ENCODE measurements around the gene CKAP5. TPM values are rescaled to one million over a fixed set of nuclear protein-coding genes. Genes with fewer than 3 reads are reported as not detected.

CKAP5 gene
- polyA plus RNA-seq, 5 donors = 62.4 to 138 (median 99.3) TPM

GRCh38 chr11:46778416-46778815, 67.7 kb downstream of the CKAP5 start:
- DNase-seq = no peak

GRCh38 chr11:46776878-46777277, 69.2 kb downstream of the CKAP5 start:
- no peak for DNase-seq

DNA sequence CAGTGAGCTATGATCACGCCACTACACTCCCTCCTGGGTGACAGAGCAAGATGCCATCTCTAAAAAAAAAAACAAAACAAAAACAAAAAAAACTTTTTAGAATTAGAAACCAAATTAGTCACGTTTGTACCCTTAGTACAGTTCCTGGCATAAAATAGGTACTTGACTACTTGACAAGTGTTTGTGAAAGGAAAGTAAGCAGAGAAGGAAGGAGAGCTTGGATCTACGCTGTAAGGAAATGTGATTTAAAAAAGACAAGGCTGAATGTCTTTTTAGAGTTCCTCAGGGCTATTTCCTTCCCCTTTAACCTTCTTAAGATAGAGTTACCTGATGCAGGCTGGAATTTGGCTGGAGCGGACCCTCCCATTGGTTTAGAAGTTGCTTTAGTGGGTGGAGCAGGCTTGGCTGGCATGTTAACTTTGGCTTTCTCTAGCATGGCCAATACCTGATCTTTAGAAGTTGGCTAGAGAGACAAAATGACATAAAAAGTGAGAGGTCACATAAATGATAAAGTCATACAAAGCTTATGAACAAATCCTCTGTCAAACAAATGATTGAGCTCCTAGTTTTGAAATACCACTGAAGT, 76.4 kb downstream of the CKAP5 start:
- DNase-seq = no peak

- no peak for DNase-seq
Measured at GRCh38 chr11:46766656-46767055, 79.4 kb downstream of the CKAP5 start.

GRCh38 chr11:46762248-46762647, 83.8 kb downstream of the CKAP5 start:
- no peak for DNase-seq

DNA sequence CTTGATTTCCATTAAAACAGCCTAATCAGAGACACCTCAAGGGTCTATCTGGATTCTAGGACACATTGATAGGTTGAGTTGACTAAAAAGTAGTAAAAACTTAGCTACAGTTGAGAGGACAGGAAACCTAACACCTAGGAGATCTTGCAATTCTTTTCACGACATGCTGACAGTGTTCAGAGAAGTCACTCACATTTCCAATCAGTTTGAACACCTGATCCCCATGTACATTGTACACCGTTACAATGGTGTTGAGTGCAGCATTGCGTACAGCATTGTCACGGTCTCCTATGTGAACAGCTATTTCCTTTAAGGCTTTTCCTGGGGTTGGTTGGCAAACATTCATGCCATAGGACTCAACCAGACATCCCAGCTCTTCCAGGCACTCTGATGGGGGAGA, 84.3 kb downstream of the CKAP5 start:
- DNase-seq = no peak

DNA sequence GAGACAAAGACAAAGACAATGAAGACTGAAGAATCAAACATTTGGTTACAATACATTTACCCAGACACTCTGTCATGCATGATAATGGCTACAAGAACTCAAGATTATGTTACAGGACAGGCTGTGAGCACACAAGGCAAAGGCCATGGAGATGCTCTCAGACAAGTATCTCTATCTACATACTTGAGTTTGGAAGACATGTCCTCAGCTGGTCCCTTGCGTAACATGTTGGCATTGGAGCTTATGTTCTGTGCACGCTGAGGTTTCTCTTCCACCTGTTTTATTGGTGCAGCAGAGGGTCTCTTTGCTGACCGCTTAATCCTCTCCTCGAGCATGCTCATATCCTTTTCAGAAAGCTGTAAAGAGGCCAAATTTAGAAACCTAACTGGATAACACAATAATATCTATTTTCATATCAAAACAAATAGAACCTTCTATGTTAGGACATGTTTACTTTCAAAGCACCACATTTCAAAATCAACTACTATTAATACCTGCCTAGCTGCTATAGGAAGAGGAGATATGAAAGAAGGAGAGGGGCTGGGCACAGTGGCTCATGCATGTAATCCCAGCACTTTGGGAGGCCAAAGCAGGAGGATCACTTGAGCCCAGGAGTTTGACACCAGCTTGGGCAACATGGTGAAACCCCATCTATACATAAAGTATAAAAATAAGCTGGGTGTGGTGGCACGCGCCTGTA, 85.5 kb downstream of the CKAP5 start:
- DNase-seq = no peak

DNA sequence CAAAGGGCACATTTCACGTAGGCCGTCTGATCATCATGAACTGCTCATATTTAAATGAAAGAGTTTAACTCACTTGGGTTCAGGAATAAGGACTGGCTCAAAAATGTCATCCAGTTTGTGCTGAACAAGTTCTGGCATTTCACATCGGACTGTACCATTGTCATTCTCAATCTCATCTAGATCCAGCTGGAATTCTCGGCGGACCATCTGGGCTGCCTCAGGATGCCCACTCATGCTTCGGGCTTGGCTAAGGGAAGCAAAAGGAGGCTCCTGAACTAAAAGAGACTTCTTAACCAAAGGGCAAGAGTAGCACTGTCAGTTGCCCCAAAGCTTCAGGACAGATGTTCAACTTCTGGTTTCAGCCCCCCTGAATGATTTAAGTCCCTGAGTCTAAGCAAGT, 86.9 kb downstream of the CKAP5 start:
- DNase-seq = no peak

GRCh38 chr11:46755962-46756361, 90.1 kb downstream of the CKAP5 start:
- DNase-seq = no peak

DNA sequence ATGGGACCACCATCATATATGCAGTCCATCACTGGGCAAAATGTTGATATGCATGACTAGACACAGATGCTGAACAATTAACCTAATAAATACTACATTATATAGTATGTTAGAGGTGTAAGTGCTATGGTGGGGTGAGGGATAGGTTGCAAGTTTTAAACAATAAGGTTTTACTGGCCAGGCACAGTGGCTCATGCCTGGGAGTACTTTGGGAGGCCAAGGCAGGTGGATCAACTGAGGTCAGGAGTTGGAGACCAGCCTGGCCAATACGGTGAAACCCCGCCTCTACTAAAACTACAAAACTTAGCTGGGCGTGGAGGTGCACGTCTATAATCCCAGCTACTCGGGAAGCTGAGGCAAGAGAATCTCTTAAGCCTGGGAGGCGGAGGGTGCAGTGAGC, 98.9 kb downstream of the CKAP5 start:
- DNase-seq = no peak

DNA sequence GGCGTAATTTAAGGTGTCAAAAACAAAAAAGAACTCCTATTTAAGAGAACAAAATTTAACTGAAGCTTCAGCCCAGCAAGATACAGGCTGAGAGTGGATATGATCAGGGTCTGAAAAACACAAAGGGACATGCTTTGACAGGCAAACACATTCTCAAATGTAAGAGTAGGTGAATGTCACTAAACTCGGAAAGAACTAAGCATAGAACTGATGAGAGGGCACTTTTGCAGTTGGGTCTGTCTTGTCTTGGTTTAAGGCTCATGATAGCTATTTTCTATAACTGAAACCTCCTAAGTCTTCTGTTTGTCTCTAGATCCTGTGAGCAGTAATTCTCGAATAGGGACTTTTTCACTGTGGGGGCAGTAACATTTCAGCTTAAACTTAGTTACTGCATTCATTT, 100.1 kb downstream of the CKAP5 start:
- DNase-seq = no peak

GRCh38 chr11:46745328-46745727, 100.8 kb downstream of the CKAP5 start:
- no peak for DNase-seq

DNA sequence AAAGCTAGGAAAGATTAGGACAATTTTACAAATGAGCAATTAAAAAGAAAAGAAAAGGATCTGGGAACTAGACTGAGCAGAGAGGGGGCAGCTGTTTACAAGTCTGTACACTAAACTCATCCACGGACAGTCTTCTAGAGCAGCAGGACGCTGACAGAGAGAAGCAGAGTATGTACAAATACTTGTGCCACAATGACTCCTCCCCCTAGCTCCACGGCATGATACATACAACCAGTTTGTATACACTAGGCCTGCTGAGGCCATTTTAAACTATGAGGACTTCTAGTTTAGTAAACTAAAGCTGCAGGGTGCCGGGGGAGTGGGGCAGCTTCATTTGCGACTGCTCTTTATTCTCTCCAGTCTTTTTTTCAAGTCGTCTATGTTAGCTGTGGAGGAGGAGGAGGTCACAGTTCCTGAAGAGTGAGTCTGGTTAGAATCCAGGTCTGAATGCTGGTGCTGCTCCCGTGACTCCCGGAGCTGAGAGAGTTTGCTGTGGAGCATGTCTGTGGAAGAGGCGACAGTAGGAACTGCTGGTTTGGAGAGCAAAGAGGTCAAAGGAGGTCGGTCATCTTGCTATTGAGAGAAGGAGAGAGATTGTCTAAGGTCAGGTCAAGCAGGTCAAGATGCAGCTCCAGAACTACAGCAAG, 102.3 kb downstream of the CKAP5 start:
- no peak for DNase-seq

DNA sequence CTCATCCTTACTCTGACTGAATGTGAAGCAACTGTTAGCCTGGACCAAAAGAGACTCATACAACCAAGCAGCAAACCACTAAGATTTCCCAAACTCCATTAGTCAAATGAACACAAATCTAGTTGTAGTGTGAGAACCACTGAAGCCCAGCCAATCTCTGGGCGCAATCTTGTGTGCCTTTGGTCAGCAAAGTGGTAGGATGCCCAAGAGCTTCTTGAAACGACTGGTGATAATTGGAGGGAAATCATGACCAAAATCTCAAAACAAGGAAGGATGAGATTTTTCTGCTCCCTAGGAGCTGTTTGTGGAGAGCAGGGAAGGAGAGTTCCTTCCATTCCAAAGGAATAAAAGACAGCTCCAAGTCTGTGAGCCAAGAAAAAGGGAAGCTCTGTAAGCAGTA, 103.0 kb downstream of the CKAP5 start:
- no peak for DNase-seq

DNA sequence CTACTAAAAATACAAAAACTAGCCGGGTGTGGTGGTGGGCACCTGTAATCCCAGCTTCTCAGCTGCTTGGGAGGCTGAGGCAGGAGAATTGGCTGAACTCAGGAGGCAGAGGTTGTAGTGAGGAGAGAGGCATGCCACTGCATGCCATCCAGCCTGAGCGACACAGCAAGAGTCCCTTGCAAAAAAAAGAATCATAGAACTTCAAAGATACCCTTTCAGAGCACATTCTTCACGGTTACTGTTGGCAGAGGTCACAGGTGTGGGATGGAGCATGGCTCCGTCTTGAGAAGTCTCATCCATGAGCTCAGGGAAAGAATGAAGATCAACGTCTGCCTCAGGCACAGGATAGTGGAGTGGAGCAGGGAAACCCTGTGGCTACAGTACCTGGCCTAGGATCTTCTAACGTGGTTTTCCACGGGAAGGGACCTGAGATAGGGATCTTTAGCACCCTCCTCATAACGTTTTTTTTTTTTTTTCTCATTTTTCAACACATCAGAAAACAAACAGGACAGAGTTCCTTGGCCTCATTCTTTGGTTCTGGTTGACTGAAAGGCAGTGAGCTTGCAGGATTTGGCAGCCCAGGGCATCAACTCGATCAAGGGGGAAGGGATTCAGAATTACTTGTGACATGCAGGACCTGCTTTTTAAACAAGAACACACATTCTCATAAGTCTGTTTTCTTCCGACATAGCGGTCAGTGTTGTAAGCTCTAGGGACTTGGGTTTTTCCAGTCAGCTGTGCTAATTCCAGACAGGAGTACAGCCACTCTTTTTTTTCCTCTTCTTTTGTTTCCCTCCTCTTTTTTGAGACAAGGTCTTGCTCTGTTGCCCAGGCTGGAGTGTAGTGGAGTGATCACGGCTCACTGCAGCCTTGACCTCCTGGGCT, 104.2 kb downstream of the CKAP5 start:
- DNase-seq = no peak

DNA sequence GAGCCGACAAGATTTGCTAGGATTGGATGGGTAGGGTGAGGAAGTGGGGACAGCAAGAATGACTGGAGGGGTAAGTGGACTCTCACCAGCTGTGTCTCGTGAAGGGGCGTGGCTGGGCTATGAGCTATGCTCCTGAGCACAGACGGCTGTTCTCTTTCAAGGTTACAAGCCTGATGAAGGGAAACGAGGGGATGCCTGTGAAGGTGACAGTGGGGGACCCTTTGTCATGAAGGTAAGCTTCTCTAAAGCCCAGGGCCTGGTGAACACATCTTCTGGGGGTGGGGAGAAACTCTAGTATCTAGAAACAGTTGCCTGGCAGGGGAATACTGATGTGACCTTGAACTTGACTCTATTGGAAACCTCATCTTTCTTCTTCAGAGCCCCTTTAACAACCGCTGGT, 107.2 kb downstream of the CKAP5 start:
- no peak for DNase-seq

- no peak for DNase-seq
Measured at GRCh38 chr11:46737699-46738098, 108.4 kb downstream of the CKAP5 start.

GRCh38 chr11:46736615-46737014, 109.5 kb downstream of the CKAP5 start:
- no peak for DNase-seq

GRCh38 chr11:46736146-46736545, 109.9 kb downstream of the CKAP5 start:
- DNase-seq = no peak

- DNase-seq = no peak
Measured at GRCh38 chr11:46733234-46733633, 112.8 kb downstream of the CKAP5 start.

GRCh38 chr11:46731545-46731944, 114.5 kb downstream of the CKAP5 start:
- no peak for DNase-seq
